HCT116 (cell line): ENCODE results near the gene ZBTB39. TPM values are rescaled to one million over a fixed set of nuclear protein-coding genes. Genes with fewer than 3 reads are reported as not detected.

ENCODE experiments used
- ATAC-seq: fragments of 200-7000 bp; cut with Tn5 transposase; 2 replicates; pipeline ENCODE4 v1.9.1; 2020; ENCODE audit warnings: mild to moderate bottlenecking, moderate library complexity
- BruUV-seq: library from RNA; stranded (reverse); fragments of 400-500 nt; replicated peaks from 2 replicates; lab custom pipeline; 2021; lab: Mats Ljungman, UMichigan
- CTCF ChIA-PET: fragments of 300-600 bp; sonication (Branson Sonifier 250); formaldehyde crosslinking; loops from one replicate; lab custom pipeline; 2021; ENCODE audit warnings: antibody characterized with exemption; lab: Charles Lee
- POLR2A ChIA-PET: fragments of 300-600, 350-600 bp; sonication (Branson Sonifier 250); formaldehyde crosslinking; loops from one replicate; lab custom pipeline; 2021; ENCODE audit warnings: antibody characterized with exemption; lab: Charles Lee
- RAD21 ChIA-PET, 2 experiments: fragments of 300-600 bp; sonication (Branson Sonifier 250); formaldehyde crosslinking; loops; one replicate each; lab custom pipeline; 2023; ENCODE audit warnings: low total read pairs in 2 of 2; ENCODE audit not compliant: uncharacterized antibody in 2 of 2, unreplicated experiment in 2 of 2, low non-redundant PET in 1 of 2; lab: Charles Lee
- DNase-seq: peaks from one replicate; pipeline ENCODE4 v3.0.0-alpha.2; 2010; ENCODE audit warnings: low read depth, low spot score
- H2AFZ ChIP-seq: fragments of 200-600 bp; shearing (Covaris generic), sonication (generic); 2 replicates; pipeline ENCODE4 v1.6.1; 2017; ENCODE audit warnings: low read depth, mixed run types, mixed read lengths, antibody characterized with exemption, low read length; ENCODE audit not compliant: poor library complexity, severe bottlenecking
- H3K27ac ChIP-seq: 2 replicates; pipeline ENCODE4 v1.5.1; 2012; ENCODE audit warnings: low read depth, low read length
- H3K27me3 ChIP-seq: fragments of 200-600 bp; sonication (generic); 2 replicates; pipeline ENCODE4 v1.6.1; 2016; ENCODE audit warnings: mixed run types, low read length, mixed read lengths; ENCODE audit not compliant: insufficient read depth
- H3K36me3 ChIP-seq, 2 experiments: fragments of 200-500 bp in 1 of 2; fragments of 200-600 bp in 1 of 2; sonication (Bioruptor generic) in 1 of 2; sonication (generic) in 1 of 2; 2 replicates each; pipeline versions ENCODE4 v1.5.1 to v1.6.1; 2014 to 2016; ENCODE audit warnings: low read length in 2 of 2, inconsistent platforms in 1 of 2, mixed read lengths in 1 of 2, mixed run types in 1 of 2; ENCODE audit not compliant: insufficient read depth in 2 of 2, control insufficient read depth in 1 of 2
- H3K4me1 ChIP-seq, 2 experiments: fragments of 200-600 bp in 1 of 2; sonication (generic) in 1 of 2; 2 replicates each; pipeline versions ENCODE4 v1.5.1 to v1.6.1; 2012 to 2017; ENCODE audit warnings: low read length in 2 of 2, inconsistent platforms in 1 of 2, mild to moderate bottlenecking in 1 of 2, mixed read lengths in 1 of 2, mixed run types in 1 of 2, moderate library complexity in 1 of 2; ENCODE audit not compliant: insufficient read depth in 2 of 2, control insufficient read depth in 1 of 2
- H3K4me2 ChIP-seq: fragments of 200-600 bp; sonication (generic); 2 replicates; pipeline ENCODE4 v1.6.1; 2017; ENCODE audit warnings: mixed run types, low read length, mixed read lengths
- H3K4me3 ChIP-seq, 2 experiments: fragments of 200-600 bp in 1 of 2; sonication (generic) in 1 of 2; replicated peaks in 1 of 2; 2 replicates each; pipeline ENCODE4 v1.5.1; 2011 to 2016; ENCODE audit warnings: low read length in 2 of 2, control low read depth in 1 of 2, low read depth in 1 of 2, mild to moderate bottlenecking in 1 of 2, mixed read lengths in 1 of 2, mixed run types in 1 of 2
- H3K79me2 ChIP-seq: fragments of 200-600 bp; sonication (generic); 2 replicates; pipeline ENCODE4 v1.6.1; 2017; ENCODE audit warnings: mild to moderate bottlenecking, mixed run types, low read length, moderate library complexity, mixed read lengths; ENCODE audit not compliant: insufficient read depth
- H3K9ac ChIP-seq: fragments of 200-600 bp; sonication (generic); 2 replicates; pipeline ENCODE4 v1.6.1; 2016; ENCODE audit warnings: low read length, mixed read lengths
- H3K9me2 ChIP-seq: fragments of 200-600 bp; sonication (generic), shearing (Covaris generic); 2 replicates; pipeline ENCODE4 v1.6.1; 2017; ENCODE audit warnings: mixed run types, mild to moderate bottlenecking, moderate library complexity; ENCODE audit not compliant: insufficient read depth
- H3K9me3 ChIP-seq, 2 experiments: fragments of 200-500 bp in 1 of 2; fragments of 200-600 bp in 1 of 2; sonication (Bioruptor generic) in 1 of 2; sonication (generic) in 1 of 2; 2 replicates each; pipeline ENCODE4 v1.6.1; 2014 to 2017; ENCODE audit warnings: low read length in 2 of 2, mixed read lengths in 2 of 2, inconsistent platforms in 1 of 2, low read depth in 1 of 2, mild to moderate bottlenecking in 1 of 2, mixed run types in 1 of 2, moderate library complexity in 1 of 2; ENCODE audit not compliant: control insufficient read depth in 1 of 2, insufficient read depth in 1 of 2
- H4K20me1 ChIP-seq: fragments of 200-600 bp; sonication (generic), shearing (Covaris generic); 2 replicates; pipeline ENCODE4 v1.6.1; 2017; ENCODE audit warnings: mixed run types, mild to moderate bottlenecking, moderate library complexity; ENCODE audit not compliant: insufficient read depth
- CBX3 ChIP-seq: IDR thresholded peaks from 2 replicates; pipeline ENCODE4 v1.6.1; 2012; ENCODE audit warnings: low read depth
- EZH2 ChIP-seq: fragments of 200-600 bp; sonication (generic); IDR thresholded peaks from 2 replicates; pipeline ENCODE4 v1.6.1; 2017; ENCODE audit warnings: antibody characterized with exemption, mixed run types
- FOSL1 ChIP-seq: IDR thresholded peaks from 2 replicates; pipeline ENCODE4 v1.6.1; 2012; ENCODE audit warnings: low read depth
- JUND ChIP-seq: IDR thresholded peaks from 2 replicates; pipeline ENCODE4 v1.6.1; 2012
- RAD21 ChIP-seq: IDR thresholded peaks from 2 replicates; pipeline ENCODE4 v1.6.1; 2012; ENCODE audit warnings: low read depth, mild to moderate bottlenecking
- SRF ChIP-seq: IDR thresholded peaks from 2 replicates; pipeline ENCODE4 v1.6.1; 2012; ENCODE audit warnings: low read depth
- intact Hi-C: fragments of 100-400 bp; cut with micrococcal nuclease; formaldehyde crosslinking; loops from 2 replicates; pipeline ENCODE4 v1.10.0; 2022
- total RNA-seq: library from RNA; stranded (reverse); gene quantifications from one replicate; pipeline ENCODE4 v1.2.1, GENCODE V29; 2021; ENCODE audit not compliant: unreplicated experiment
- TF ChIP-seq, protein P1 (sequence below), 3 experiments: fragments of 200-600 bp in 1 of 3; sonication (generic) in 1 of 3; IDR thresholded peaks in 2 of 3; conservative IDR thresholded peaks in 1 of 3; 2 replicates each; pipeline ENCODE4 v1.5.1; 2012 to 2017; ENCODE audit warnings: low read depth in 2 of 3, low read length in 2 of 3, antibody characterized with exemption in 1 of 3, borderline replicate concordance in 1 of 3, control low read depth in 1 of 3, mild to moderate bottlenecking in 1 of 3, mixed read lengths in 1 of 3, mixed run types in 1 of 3, moderate library complexity in 1 of 3; ENCODE audit not compliant: insufficient read depth in 1 of 3

ZBTB39 gene
- total RNA-seq, 1 experiment from 2014 or later = 12.3 TPM

DNA sequence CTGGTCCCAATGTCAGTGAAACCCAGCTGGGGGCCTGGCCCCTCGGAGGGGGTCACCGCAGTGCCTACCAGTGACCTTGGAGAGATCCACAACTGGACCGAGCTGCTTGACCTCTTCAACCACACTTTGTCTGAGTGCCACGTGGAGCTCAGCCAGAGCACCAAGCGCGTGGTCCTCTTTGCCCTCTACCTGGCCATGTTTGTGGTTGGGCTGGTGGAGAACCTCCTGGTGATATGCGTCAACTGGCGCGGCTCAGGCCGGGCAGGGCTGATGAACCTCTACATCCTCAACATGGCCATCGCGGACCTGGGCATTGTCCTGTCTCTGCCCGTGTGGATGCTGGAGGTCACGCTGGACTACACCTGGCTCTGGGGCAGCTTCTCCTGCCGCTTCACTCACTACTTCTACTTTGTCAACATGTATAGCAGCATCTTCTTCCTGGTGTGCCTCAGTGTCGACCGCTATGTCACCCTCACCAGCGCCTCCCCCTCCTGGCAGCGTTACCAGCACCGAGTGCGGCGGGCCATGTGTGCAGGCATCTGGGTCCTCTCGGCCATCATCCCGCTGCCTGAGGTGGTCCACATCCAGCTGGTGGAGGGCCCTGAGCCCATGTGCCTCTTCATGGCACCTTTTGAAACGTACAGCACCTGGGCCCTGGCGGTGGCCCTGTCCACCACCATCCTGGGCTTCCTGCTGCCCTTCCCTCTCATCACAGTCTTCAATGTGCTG lies 11.0 kb downstream of the ZBTB39 start:
- CTCF ChIA-PET = no interaction called here
- TF ChIP-seq, protein P1, sequence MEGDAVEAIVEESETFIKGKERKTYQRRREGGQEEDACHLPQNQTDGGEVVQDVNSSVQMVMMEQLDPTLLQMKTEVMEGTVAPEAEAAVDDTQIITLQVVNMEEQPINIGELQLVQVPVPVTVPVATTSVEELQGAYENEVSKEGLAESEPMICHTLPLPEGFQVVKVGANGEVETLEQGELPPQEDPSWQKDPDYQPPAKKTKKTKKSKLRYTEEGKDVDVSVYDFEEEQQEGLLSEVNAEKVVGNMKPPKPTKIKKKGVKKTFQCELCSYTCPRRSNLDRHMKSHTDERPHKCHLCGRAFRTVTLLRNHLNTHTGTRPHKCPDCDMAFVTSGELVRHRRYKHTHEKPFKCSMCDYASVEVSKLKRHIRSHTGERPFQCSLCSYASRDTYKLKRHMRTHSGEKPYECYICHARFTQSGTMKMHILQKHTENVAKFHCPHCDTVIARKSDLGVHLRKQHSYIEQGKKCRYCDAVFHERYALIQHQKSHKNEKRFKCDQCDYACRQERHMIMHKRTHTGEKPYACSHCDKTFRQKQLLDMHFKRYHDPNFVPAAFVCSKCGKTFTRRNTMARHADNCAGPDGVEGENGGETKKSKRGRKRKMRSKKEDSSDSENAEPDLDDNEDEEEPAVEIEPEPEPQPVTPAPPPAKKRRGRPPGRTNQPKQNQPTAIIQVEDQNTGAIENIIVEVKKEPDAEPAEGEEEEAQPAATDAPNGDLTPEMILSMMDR (IDR thresholded peaks at IDR 0.05 in 2 of 3, conservative IDR thresholded peaks at IDR 0.05 in 1 of 3; ENCODE audit: borderline replicate concordance in 1 of 3, insufficient read depth in 1 of 3, low read depth in 2 of 3, low read length in 2 of 3) = no peak
- TF ChIP-seq FOSL1 = no peak
- no peak for TF ChIP-seq JUND
- TF ChIP-seq CBX3 = no peak
- no peak for TF ChIP-seq RAD21
- TF ChIP-seq SRF = no peak
- TF ChIP-seq EZH2 = no peak

More for the DNA sequence above, 11.0 kb downstream of the ZBTB39 start:
- intact Hi-C loops = no loop called here
- no peak overlapping the region for H3K4me3 ChIP-seq
- no peak for ATAC-seq
- peaks cover 5% of the 10 kb centered on the region in 2 experiments; a peak in 1 of 4 replicates for H3K36me3 ChIP-seq
- no peaks in the 10 kb centered on the region for H3K9me3 ChIP-seq
- H2AFZ ChIP-seq = no peak overlapping the region
- no TSS peak for BruUV-seq
- H3K4me1 ChIP-seq = 0 out of 4 replicates have a peak, but pooled peaks cover 3 to 4% of the 10 kb centered on the region in 2 experiments
- ChIA-PET POLR2A (no interaction called here), RAD21 (no interaction called here)
- H3K9ac ChIP-seq = no peak overlapping the region
- H3K27me3 ChIP-seq = no peaks in the 10 kb centered on the region
- H3K4me2 ChIP-seq = no peak overlapping the region
- H3K27ac ChIP-seq = no peak overlapping the region
- no peak for DNase-seq
- peaks cover 5% of the 10 kb centered on the region; the same call in 1 of the 2 replicates for H3K79me2 ChIP-seq
- H3K9me2 ChIP-seq = no peaks in the 10 kb centered on the region
- H4K20me1 ChIP-seq = no peaks in the 10 kb centered on the region
